Muscle layer of duodenum (tissue), 2 donors: ENCODE results near the gene JAK3.
"Not testable (repeated sequence)": the region's sequence is repeated elsewhere in the genome, so short reads cannot be mapped to it uniquely, and the experiment has no call there.

Experiments used
- H3K27ac ChIP-seq: one replicate; pipeline ENCODE4 v1.7.0; 2013; ENCODE audit warnings: mild to moderate bottlenecking, low read length
- H3K27me3 ChIP-seq: one replicate; pipeline ENCODE4 v1.7.0; 2013; ENCODE audit warnings: low read depth, mild to moderate bottlenecking, control low read depth, low read length
- H3K36me3 ChIP-seq, 2 donors: one replicate each; pipeline ENCODE4 v1.7.0; 2013; ENCODE audit warnings: low read length in 2 of 2, control low read depth in 1 of 2, mild to moderate bottlenecking in 1 of 2; ENCODE audit not compliant: insufficient read depth in 2 of 2, control insufficient read depth in 1 of 2
- H3K4me1 ChIP-seq, 2 donors: one replicate each; pipeline ENCODE4 v1.7.0; 2013; ENCODE audit warnings: low read length in 2 of 2, mild to moderate bottlenecking in 2 of 2, control low read depth in 1 of 2, moderate library complexity in 1 of 2; ENCODE audit not compliant: insufficient read depth in 2 of 2, control insufficient read depth in 1 of 2
- H3K4me3 ChIP-seq, 2 donors: one replicate each; pipeline ENCODE4 v1.7.0; 2013; ENCODE audit warnings: low read length in 2 of 2, low read depth in 1 of 2, mild to moderate bottlenecking in 1 of 2
- H3K9me3 ChIP-seq, 2 donors: one replicate each; pipeline ENCODE4 v1.7.0; 2013; ENCODE audit warnings: low read length in 2 of 2, control low read depth in 1 of 2, mild to moderate bottlenecking in 1 of 2; ENCODE audit not compliant: control insufficient read depth in 1 of 2
- donor health status: healthy.

JAK3 gene

GRCh38 chr19:17811681-17812080, 36.1 kb downstream of the JAK3 start:
- Histone ChIP-seq H3K27me3 (no peaks in the 10 kb centered on the region), H3K4me1 (no peaks in the 10 kb centered on the region), H3K27ac (no peak overlapping the region), H3K4me3 (no peak overlapping the region), H3K36me3 (no peaks in the 10 kb centered on the region), H3K9me3 (peaks cover 0 to 5% of the 10 kb centered on the region in 2 donors)

DNA sequence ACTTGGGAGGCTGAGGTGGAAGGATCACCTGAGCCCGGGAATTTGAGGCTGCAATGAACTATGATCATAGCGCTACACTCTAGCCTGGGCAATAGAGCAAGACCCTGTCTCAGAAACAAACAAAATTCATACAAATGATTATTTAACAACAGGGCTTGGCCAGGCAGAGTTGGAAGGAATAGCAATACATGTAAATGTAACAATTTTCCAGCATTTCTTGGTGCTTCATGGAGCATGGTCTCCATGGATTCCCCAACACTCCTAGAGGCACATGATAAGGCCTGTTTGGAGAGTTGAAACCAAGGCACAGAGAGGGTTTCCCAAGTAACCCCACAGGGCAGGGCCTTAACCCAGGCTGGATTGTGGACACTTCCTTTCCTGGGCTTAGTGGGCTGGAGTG, 36.7 kb downstream of the JAK3 start:
- Histone ChIP-seq H3K4me1 (no peaks in the 10 kb centered on the region), H3K27me3 (no peaks in the 10 kb centered on the region), H3K4me3 (no peak overlapping the region), H3K27ac (no peak overlapping the region), H3K36me3 (no peaks in the 10 kb centered on the region), H3K9me3 (peaks cover 0 to 5% of the 10 kb centered on the region in 2 donors)

GRCh38 chr19:17807731-17808316, 40.0 kb downstream of the JAK3 start:
- no peak overlapping the region for H3K4me3 ChIP-seq
- no peaks in the 10 kb centered on the region for H3K36me3 ChIP-seq
- H3K27ac ChIP-seq, result no peak overlapping the region
- H3K9me3 ChIP-seq, result peaks cover 0 to 5% of the 10 kb centered on the region in 2 donors
- H3K4me1 ChIP-seq, result no peaks in the 10 kb centered on the region
- H3K27me3 ChIP-seq, result no peaks in the 10 kb centered on the region

DNA sequence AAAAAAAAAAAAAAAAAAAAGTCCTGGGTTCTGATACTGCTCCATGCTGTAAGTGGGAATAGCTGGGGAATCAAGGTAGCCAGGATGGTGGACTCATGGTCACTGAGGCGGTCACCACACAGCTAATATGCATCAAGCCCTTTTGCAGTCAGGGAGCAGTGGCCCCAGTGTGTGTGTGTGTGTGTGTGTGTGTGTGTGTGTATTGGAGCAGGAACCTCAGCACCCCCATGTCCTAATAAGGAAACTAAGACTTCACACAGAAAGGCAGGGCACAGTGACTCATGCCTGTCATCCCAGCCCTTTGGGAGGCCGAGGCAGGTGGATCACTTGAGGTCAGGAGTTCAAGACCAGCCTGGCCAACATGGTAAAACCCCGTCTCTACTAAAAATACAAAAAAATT, 40.8 kb downstream of the JAK3 start:
- Histone ChIP-seq H3K27ac (no peak overlapping the region), H3K36me3 (no peaks in the 10 kb centered on the region), H3K9me3 (peaks cover 0 to 5% of the 10 kb centered on the region in 2 donors), H3K4me1 (no peaks in the 10 kb centered on the region), H3K4me3 (no peak overlapping the region), H3K27me3 (no peaks in the 10 kb centered on the region)

DNA sequence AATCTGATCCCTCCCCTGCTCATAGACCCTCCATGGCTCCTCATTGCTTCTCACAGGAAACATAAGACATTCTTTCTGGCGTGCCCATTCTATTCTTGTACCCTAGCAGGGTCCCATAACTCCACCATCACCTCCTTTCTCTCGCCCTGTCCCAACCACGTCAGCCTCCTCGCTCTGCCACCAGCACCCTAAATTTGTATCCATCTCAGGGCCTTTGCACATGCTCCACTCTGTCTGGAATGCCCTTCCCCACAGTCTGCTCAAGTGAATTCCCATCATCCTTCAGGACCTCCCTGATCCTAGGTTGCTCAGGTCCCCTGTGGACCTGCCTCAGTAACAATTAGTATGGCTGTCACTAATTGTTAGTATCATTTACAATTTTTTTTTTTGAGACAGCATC, 42.4 kb downstream of the JAK3 start:
- Histone ChIP-seq H3K4me3 (no peak overlapping the region), H3K27me3 (no peaks in the 10 kb centered on the region)

GRCh38 chr19:17803264-17803896, 44.4 kb downstream of the JAK3 start:
- H3K4me3 ChIP-seq, result no peak overlapping the region
- no peaks in the 10 kb centered on the region for H3K9me3 ChIP-seq
- H3K36me3 ChIP-seq, result no peaks in the 10 kb centered on the region
- no peaks in the 10 kb centered on the region for H3K4me1 ChIP-seq
- H3K27me3 ChIP-seq, result no peaks in the 10 kb centered on the region
- H3K27ac ChIP-seq, result no peak overlapping the region

More for the DNA sequence above, 42.4 kb downstream of the JAK3 start:
- Histone ChIP-seq H3K36me3 (no peaks in the 10 kb centered on the region), H3K4me1 (no peaks in the 10 kb centered on the region), H3K27ac (no peak overlapping the region), H3K9me3 (no peaks in the 10 kb centered on the region)

- H3K27me3 ChIP-seq, result no peaks in the 10 kb centered on the region
These were observed 45.5 kb downstream of the JAK3 start for GRCh38 chr19:17802137-17802858.

DNA sequence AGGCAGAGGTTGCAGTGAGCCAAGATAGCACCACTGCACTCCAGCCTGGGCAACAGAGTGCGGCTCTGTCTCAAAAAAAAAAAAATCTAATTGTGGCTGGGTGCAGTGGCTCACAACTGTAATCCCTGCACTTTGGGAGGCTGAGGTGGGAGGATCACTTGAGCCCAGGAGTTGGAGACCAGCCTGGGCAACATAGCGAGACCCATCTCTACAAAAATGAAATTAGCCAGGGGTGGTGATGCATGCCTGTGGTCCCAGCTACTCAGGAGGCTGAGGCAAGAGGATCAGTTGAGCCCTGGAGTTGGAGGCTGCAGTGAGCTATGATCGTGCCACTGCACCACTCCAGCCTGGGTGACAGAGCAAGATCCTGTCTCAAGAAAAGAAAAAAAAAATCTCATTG, 49.2 kb downstream of the JAK3 start:
- not testable (repeated sequence) for H3K4me1 ChIP-seq, H3K9me3 ChIP-seq, H3K27ac ChIP-seq, H3K36me3 ChIP-seq, H3K4me3 ChIP-seq
- H3K27me3 ChIP-seq, result peaks cover 22% of the 10 kb centered on the region

More at GRCh38 chr19:17802137-17802858, 45.5 kb downstream of the JAK3 start:
- Histone ChIP-seq H3K4me1 (no peaks in the 10 kb centered on the region), H3K36me3 (no peaks in the 10 kb centered on the region), H3K9me3 (no peaks in the 10 kb centered on the region), H3K4me3 (no peak overlapping the region), H3K27ac (no peak overlapping the region)

- peaks cover 23% of the 10 kb centered on the region for H3K27me3 ChIP-seq
- peak overlapping the region; percentile 95 for H3K27ac ChIP-seq
- H3K4me3 ChIP-seq, result peak overlapping the region in 1 of 2 donors; percentile 21
- H3K9me3 ChIP-seq, result no peaks in the 10 kb centered on the region
- H3K4me1 ChIP-seq, result no peaks in the 10 kb centered on the region
- H3K36me3 ChIP-seq, result no peaks in the 10 kb centered on the region
These were observed 50.2 kb downstream of the JAK3 start for GRCh38 chr19:17797424-17798201.

DNA sequence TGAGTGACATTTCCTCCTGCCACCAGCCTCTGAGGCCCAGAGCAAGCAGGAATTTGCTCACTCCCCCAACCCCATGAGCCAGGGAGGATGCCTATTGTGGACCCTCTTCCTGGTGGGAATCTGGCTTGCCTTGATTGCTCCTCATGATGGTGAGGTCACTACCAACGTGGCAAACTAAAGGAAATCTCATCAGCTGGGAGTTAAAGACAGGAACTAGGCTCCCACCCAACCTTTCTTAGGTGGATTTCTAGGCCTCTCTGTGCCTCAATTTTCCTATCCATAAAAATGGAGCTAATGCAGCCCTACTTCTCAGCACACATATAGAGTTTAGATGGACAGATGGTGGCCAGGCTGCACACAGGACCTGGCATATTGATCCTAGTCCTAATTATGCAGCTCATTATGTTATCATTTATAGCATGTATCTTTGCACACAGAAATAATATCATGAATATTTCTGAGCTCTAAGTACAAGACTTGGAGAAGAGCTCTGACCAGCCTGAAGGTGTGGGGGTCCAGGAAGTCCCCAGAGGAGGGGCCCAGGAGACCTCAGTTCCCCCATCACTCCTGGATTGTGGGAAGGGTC, 50.9 kb downstream of the JAK3 start:
- Histone ChIP-seq H3K36me3 (no peaks in the 10 kb centered on the region), H3K4me1 (no peaks in the 10 kb centered on the region), H3K4me3 (peak overlapping the region in 1 of 2 donors; percentile 16), H3K27ac (peak overlapping the region; percentile 95), H3K9me3 (no peaks in the 10 kb centered on the region), H3K27me3 (peaks cover 23% of the 10 kb centered on the region)
